Bronchial epithelial cell (primary cell): ENCODE data around the gene ADRA1B. TPM values are rescaled to one million over a fixed set of nuclear protein-coding genes. Genes with fewer than 3 reads are reported as not detected.

ENCODE experiments used
- DNase-seq: peaks from one replicate; pipeline ENCODE4 v3.0.0-alpha.2; 2010; ENCODE audit warnings: low read depth
- FAIRE-seq: peaks from 2 replicates; lab custom pipeline; 2011; peaks lifted over from hg19 to GRCh38; lab: Jason Lieb, UNC
- H3K27me3 ChIP-seq: 2 replicates; pipeline ENCODE4 v1.5.1; 2011; ENCODE audit warnings: low read length; ENCODE audit not compliant: control insufficient read depth, insufficient read depth
- H3K36me3 ChIP-seq: 2 replicates; pipeline ENCODE4 v1.5.1; 2011; ENCODE audit warnings: low read length; ENCODE audit not compliant: control insufficient read depth, insufficient read depth
- H3K4me3 ChIP-seq: 2 replicates; pipeline ENCODE4 v1.5.1; 2011; ENCODE audit warnings: mild to moderate bottlenecking, low read depth, low read length, control low read depth
- total RNA-seq: library from RNA; depleted of rRNA; stranded (reverse); fragments of >200 nt; gene quantifications from 2 replicates; pipeline ENCODE4 v1.2.1, GENCODE V29; 2014
- TF ChIP-seq, protein P1 (sequence below): IDR thresholded peaks from 2 replicates; pipeline ENCODE4 v1.5.1; 2011; ENCODE audit warnings: mild to moderate bottlenecking, moderate library complexity, low read length, control low read depth, inconsistent platforms; ENCODE audit not compliant: insufficient read depth, severe bottlenecking

The ADRA1B gene
- total RNA-seq, 1 donor from 2014 or later = under 0.01 TPM

DNA sequence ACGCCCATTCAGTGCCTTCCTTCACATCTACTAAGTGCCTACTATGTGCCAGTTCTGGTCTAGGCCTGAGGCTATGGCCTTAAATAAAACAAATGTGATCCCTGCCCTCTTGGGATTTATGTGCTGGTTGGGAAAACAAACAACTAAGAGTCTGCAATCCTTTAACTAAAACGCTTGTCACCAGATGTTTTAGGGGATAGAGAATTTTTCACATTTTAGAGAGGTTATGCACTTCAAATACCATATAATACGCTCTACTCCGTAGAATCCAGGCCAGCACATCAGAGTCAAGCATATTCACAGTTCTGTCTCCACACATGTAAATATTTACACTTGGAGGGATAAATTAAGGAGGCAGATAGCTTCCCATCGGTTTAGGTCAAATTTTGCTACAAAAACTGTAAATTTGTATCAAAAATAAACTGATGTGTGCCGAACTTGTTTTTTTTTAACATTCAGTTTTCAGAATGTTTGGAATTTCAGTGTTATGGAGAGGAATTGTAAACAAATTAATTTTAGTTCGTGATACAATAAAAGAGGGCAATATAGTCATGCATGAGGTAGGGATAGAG lies 22.0 kb upstream of the ADRA1B start:
- Histone ChIP-seq H3K27me3 (no peaks in the 10 kb centered on the region), H3K4me3 (no peak overlapping the region), H3K36me3 (no peaks in the 10 kb centered on the region)
- TF ChIP-seq, protein P1, sequence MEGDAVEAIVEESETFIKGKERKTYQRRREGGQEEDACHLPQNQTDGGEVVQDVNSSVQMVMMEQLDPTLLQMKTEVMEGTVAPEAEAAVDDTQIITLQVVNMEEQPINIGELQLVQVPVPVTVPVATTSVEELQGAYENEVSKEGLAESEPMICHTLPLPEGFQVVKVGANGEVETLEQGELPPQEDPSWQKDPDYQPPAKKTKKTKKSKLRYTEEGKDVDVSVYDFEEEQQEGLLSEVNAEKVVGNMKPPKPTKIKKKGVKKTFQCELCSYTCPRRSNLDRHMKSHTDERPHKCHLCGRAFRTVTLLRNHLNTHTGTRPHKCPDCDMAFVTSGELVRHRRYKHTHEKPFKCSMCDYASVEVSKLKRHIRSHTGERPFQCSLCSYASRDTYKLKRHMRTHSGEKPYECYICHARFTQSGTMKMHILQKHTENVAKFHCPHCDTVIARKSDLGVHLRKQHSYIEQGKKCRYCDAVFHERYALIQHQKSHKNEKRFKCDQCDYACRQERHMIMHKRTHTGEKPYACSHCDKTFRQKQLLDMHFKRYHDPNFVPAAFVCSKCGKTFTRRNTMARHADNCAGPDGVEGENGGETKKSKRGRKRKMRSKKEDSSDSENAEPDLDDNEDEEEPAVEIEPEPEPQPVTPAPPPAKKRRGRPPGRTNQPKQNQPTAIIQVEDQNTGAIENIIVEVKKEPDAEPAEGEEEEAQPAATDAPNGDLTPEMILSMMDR = no peak
- DNase-seq (no peak), FAIRE-seq (no peak)

DNA sequence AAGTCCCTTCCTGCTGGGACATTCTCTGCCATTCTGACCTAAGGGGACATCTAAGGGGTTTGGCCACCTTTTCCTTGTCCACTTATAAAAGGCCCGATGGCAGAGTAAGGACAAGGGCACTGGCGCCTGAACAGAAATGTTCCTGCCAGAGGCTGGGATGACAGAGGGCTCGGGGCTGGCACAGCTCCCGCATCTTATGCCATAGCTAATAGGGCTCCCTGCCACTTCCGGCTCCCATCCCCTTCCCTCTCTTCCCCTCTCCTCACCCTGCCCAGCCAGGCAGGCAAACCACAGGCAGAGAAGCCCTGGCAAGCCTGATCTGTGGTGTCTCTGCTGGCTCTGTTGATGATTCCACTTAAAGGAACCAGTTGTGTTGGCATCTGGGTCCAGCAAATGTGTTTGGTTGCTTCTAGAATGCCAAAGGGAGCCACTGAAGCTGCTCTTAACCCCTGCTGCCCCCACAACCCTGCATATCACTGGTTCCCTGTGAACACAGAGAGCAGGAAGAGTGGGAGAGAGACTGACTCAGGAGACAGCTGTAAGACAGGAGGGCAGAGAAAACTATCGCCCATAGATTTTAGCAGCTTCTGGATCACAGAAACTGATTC lies 18.4 kb upstream of the ADRA1B start:
- TF ChIP-seq, protein P1 = no peak
- Histone ChIP-seq H3K27me3 (no peaks in the 10 kb centered on the region), H3K4me3 (no peak overlapping the region), H3K36me3 (no peaks in the 10 kb centered on the region)
- FAIRE-seq = no peak
- DNase-seq = no peak

DNA sequence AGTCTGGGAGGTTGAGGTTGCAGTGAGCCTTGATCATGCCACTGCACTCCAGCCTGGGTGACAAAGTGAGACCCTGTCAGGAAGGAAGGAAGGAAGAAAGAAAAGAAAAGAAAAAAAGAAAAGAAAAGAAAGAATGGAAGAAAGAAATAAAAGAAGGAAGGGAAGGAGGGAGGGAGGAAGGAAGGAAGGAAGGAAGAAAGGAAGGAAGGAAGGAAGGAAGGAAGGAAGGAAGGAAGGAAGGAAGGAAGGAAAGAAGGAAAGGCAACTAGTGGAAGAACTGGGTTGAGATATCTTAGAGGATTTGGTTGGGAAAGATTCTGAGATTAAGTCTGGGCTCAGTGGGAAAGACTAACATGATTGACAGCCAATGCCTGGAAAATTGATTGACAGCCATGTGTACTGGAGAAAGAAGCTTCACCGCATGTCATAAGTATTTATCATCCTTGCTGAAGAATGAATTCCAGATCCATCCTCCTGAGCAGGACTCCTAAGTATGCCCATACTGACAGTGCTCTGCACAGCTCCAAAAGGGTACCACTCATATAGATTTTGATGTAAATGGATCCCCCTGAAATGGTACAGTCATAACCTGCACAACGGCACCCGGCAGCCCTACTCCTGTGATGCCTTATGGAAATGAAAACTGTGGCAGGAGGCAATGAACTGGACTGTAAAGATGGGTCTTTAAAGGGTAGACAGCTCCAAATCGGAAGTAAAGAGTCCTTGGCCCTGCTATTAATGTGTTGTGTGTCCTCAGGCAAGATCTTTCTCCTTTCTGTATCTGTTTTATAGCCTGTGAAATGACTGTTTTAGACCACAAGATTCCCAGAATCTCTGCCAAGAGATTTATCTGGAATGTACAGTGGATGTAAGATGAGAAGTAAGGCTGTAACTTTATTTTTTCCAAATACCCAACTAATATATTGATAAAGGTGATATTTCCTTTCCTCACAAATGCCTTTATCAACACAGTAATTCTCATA lies 16.9 kb upstream of the ADRA1B start:
- no peak overlapping the region for H3K4me3 ChIP-seq
- TF ChIP-seq, protein P1 = no peak
- H3K36me3 ChIP-seq = no peaks in the 10 kb centered on the region
- FAIRE-seq (no peak), DNase-seq (no peak)
- H3K27me3 ChIP-seq = no peaks in the 10 kb centered on the region

DNA sequence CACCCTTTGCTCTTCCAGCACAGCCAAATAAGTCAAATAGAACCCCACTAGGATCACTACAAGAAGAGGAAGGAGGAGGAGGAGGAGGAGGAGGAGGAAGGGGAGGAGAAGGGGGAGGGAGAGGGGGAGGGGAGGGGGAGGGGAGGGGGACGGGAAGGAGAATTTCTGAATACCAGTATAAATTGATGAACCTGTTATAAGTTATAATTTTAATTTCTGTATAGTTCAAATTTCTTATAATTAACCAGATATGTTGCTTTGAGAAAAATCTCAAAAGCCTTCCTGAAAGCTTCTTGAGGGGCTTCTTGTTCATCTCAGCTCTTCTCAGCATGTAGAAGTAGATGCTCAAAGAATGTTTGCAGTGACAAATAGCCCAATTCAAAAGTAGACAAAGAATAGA lies 15.0 kb upstream of the ADRA1B start:
- Histone ChIP-seq H3K4me3 (no peak overlapping the region), H3K27me3 (no peaks in the 10 kb centered on the region), H3K36me3 (no peaks in the 10 kb centered on the region)
- DNase-seq = no peak
- TF ChIP-seq, protein P1 = no peak
- FAIRE-seq = no peak

DNA sequence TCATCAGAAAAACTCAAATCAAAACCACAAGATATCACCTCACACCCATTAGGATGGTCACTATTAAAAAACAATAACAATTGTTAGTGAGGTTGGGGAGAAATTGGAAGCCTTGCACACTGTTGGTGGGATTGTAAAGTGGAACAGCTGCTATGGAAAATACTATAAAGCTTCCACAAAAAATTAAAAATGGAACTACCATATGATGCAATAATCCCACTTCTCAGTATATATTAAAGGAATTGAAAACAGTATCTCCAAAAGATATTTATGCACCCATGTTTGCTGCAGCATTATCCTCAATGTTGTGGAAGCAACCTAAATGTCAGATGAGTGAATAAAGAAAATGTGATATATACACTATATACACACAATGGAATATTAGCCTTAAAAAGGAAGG lies 14.5 kb upstream of the ADRA1B start:
- Histone ChIP-seq H3K36me3 (no peaks in the 10 kb centered on the region), H3K27me3 (no peaks in the 10 kb centered on the region), H3K4me3 (no peak overlapping the region)
- TF ChIP-seq, protein P1 = no peak
- DNase-seq = no peak
- no peak for FAIRE-seq
